K562 (cell line): Measurements from ENCODE around the gene SFXN5. TPM values are rescaled to one million over a fixed set of nuclear protein-coding genes. Genes with fewer than 3 reads are reported as not detected.

Experiments used
- ATAC-seq: fragments of 200-7000 bp; cut with Tn5 transposase; 3 replicates; pipeline ENCODE4 v1.9.1; 2020; ENCODE audit warnings: moderate library complexity
- BruUV-seq: library from RNA; stranded (reverse); fragments of 400-500 nt; replicated peaks from 2 replicates; lab custom pipeline; 2021; lab: Mats Ljungman, UMichigan
- CTCF ChIA-PET: fragments of 300-600 bp; formaldehyde crosslinking; extraction: SDS; loops from one replicate; lab custom pipeline; 2021; ENCODE audit warnings: low intra/inter-chr PET ratio; lab: Yijun Ruan, JAX
- POLR2A ChIA-PET: fragments of 300-600, 350-650 bp; sonication (Branson Sonifier 250); formaldehyde crosslinking; extraction: SDS; loops from one replicate; lab custom pipeline; 2021; ENCODE audit warnings: antibody characterized with exemption, inconsistent platforms; lab: Yijun Ruan, JAX
- DNase-seq, 4 experiments: peaks; one replicate each; pipeline versions ENCODE4 v3.0.0 to v3.0.0-alpha.2; 2011 to 2018; ENCODE audit warnings: low spot score in 3 of 4, mixed read lengths in 3 of 4; ENCODE audit errors: extremely low read depth in 1 of 4
- FAIRE-seq: peaks from 2 replicates; lab custom pipeline; 2011; peaks lifted over from hg19 to GRCh38; lab: Jason Lieb, UNC
- H2AFZ ChIP-seq: 2 replicates; pipeline ENCODE4 v1.6.0; 2011; ENCODE audit warnings: low read depth, low read length, control low read depth, inconsistent platforms
- H3K27ac ChIP-seq: fragments of 200-600 bp; 3 replicates; pipeline ENCODE4 v1.8.0; 2011; ENCODE audit warnings: low read depth, mild to moderate bottlenecking, control low read depth, inconsistent platforms, low read length, moderate library complexity, mixed read lengths; ENCODE audit errors: extremely low read depth
- H3K27me3 ChIP-seq, 2 experiments: fragments of 300-600 bp in 1 of 2; 2 replicates in 1 of 2; 3 replicates in 1 of 2; pipeline versions ENCODE4 v1.6.0 to v1.8.0; 2011; ENCODE audit warnings: inconsistent platforms in 2 of 2, low read length in 2 of 2, mild to moderate bottlenecking in 1 of 2, mixed read lengths in 1 of 2, moderate library complexity in 1 of 2; ENCODE audit not compliant: control insufficient read depth in 2 of 2, insufficient read depth in 2 of 2
- H3K36me3 ChIP-seq: fragments of 300-600 bp; 3 replicates; pipeline ENCODE4 v1.8.0; 2011; ENCODE audit warnings: mild to moderate bottlenecking, low read length, inconsistent platforms; ENCODE audit not compliant: control insufficient read depth, insufficient read depth
- H3K4me1 ChIP-seq, 2 experiments: fragments of 200-600 bp in 1 of 2; replicated peaks in 1 of 2; 2 replicates in 1 of 2; 3 replicates in 1 of 2; pipeline versions ENCODE4 v1.5.1 to v1.8.0; 2011; ENCODE audit warnings: inconsistent platforms in 2 of 2, low read length in 2 of 2, mild to moderate bottlenecking in 1 of 2, mixed read lengths in 1 of 2, moderate library complexity in 1 of 2; ENCODE audit not compliant: control insufficient read depth in 2 of 2, insufficient read depth in 2 of 2
- H3K4me2 ChIP-seq: 2 replicates; pipeline ENCODE4 v1.6.1; 2011; ENCODE audit warnings: low read length, control low read depth, inconsistent platforms, mixed read lengths; ENCODE audit not compliant: insufficient read depth
- H3K4me3 ChIP-seq: fragments of 200-600 bp; sonication (generic), shearing (Covaris generic); 2 replicates; pipeline ENCODE4 v1.5.1; 2016; ENCODE audit warnings: control low read depth, inconsistent platforms
- H3K79me2 ChIP-seq: fragments of 200-600 bp; 3 replicates; pipeline ENCODE4 v1.8.0; 2011; ENCODE audit warnings: low read length, inconsistent platforms; ENCODE audit not compliant: control insufficient read depth, insufficient read depth
- H3K9ac ChIP-seq, 2 experiments: 2 replicates each; pipeline versions ENCODE4 v1.6.0 to v1.6.1; 2011; ENCODE audit warnings: low read depth in 2 of 2, low read length in 2 of 2, control low read depth in 1 of 2, inconsistent platforms in 1 of 2, mild to moderate bottlenecking in 1 of 2, mixed read lengths in 1 of 2; ENCODE audit not compliant: insufficient read depth in 1 of 2
- H3K9me1 ChIP-seq: one replicate; pipeline ENCODE4 v1.6.0; 2011; ENCODE audit warnings: inconsistent platforms, mild to moderate bottlenecking, low read length, moderate library complexity; ENCODE audit not compliant: control insufficient read depth, insufficient read depth
- H3K9me3 ChIP-seq: replicated peaks from 2 replicates; pipeline ENCODE4 v1.5.1; 2011; ENCODE audit warnings: low read depth, low read length, inconsistent platforms; ENCODE audit not compliant: control insufficient read depth, insufficient read depth
- H4K20me1 ChIP-seq: replicated peaks from 2 replicates; pipeline ENCODE4 v1.6.1; 2011; ENCODE audit warnings: low read length, inconsistent platforms, mixed read lengths; ENCODE audit not compliant: control insufficient read depth, insufficient read depth
- DNMT1 ChIP-seq: fragments of 450-650 bp; IDR thresholded peaks from 2 replicates; pipeline ENCODE4 v1.6.1; 2016; ENCODE audit warnings: antibody characterized with exemption, mild to moderate bottlenecking
- GABPA ChIP-seq: fragments of 200-800 bp; sonication (Bioruptor generic); conservative IDR thresholded peaks from 2 replicates; pipeline ENCODE4 v1.6.1; 2016; ENCODE audit warnings: low read depth, missing genetic modification characterization, missing compliant biosample characterization
- HMG20B ChIP-seq: fragments of 250-450 bp; sonication (Bioruptor Pico); IDR thresholded peaks from 2 replicates; pipeline ENCODE4 v1.5.0; 2021; ENCODE audit warnings: mild to moderate bottlenecking
- LCOR ChIP-seq: sonication (generic); formaldehyde crosslinking; IDR thresholded peaks from 2 replicates; pipeline ENCODE4 v1.8.0; 2022; ENCODE audit warnings: mild to moderate bottlenecking, missing genetic modification reagents
- PML ChIP-seq: IDR thresholded peaks from 2 replicates; pipeline ENCODE4 v1.6.1; 2012; ENCODE audit warnings: low read length, inconsistent platforms
- POLR2AphosphoS2 ChIP-seq: IDR thresholded peaks from 2 replicates; pipeline ENCODE4 v1.6.1; 2012; ENCODE audit warnings: low read length, improper control_type of control experiment
- RBM25 ChIP-seq: fragments of 200-400 bp; formaldehyde crosslinking; IDR thresholded peaks from 2 replicates; pipeline ENCODE4 v1.6.1; 2018; ENCODE audit warnings: low read length, low read depth, moderate library complexity; ENCODE audit not compliant: severe bottlenecking
- SAP30 ChIP-seq: fragments of 200-600 bp; sonication (generic); IDR thresholded peaks from 2 replicates; pipeline ENCODE4 v1.6.1; 2012; ENCODE audit warnings: borderline replicate concordance, low read depth, mild to moderate bottlenecking, moderate library complexity, low read length, control low read depth, inconsistent platforms; ENCODE audit not compliant: insufficient read depth, poor library complexity, severe bottlenecking
- SIN3B ChIP-seq: fragments of 450-650 bp; IDR thresholded peaks from 2 replicates; pipeline ENCODE4 v1.6.1; 2017; ENCODE audit warnings: low read depth, mild to moderate bottlenecking, moderate library complexity
- SMAD2 ChIP-seq: fragments of 150-350 bp; IDR thresholded peaks from 2 replicates; pipeline ENCODE4 v1.6.1; 2014; ENCODE audit warnings: low read depth, mild to moderate bottlenecking, low read length
- SMARCA4 ChIP-seq: fragments of 450-650 bp; IDR thresholded peaks from 2 replicates; pipeline ENCODE4 v1.6.1; 2016
- SRSF9 ChIP-seq: fragments of 200-400 bp; formaldehyde crosslinking; IDR thresholded peaks from 2 replicates; pipeline ENCODE4 v1.6.1; 2017; ENCODE audit warnings: low read depth, low read length, borderline replicate concordance
- TAL1 ChIP-seq: fragments of 450-650 bp; IDR thresholded peaks from 2 replicates; pipeline ENCODE4 v1.6.1; 2016; ENCODE audit warnings: mild to moderate bottlenecking
- TCF3 ChIP-seq: sonication (generic); formaldehyde crosslinking; IDR thresholded peaks from 2 replicates; pipeline ENCODE4 v1.4.0; 2020; ENCODE audit warnings: mild to moderate bottlenecking, missing genetic modification reagents
- TSC22D4 ChIP-seq: fragments of 450-650 bp; IDR thresholded peaks from 2 replicates; pipeline ENCODE4 v1.6.1; 2016; ENCODE audit warnings: missing genetic modification characterization, missing biosample characterization, control low read depth
- YY1 ChIP-seq, 3 experiments: IDR thresholded peaks; 2 replicates each; pipeline ENCODE4 v1.6.1; 2011; ENCODE audit warnings: low read length in 2 of 3, mild to moderate bottlenecking in 2 of 3, moderate library complexity in 2 of 3, borderline replicate concordance in 1 of 3, control low read depth in 1 of 3, low read depth in 1 of 3; ENCODE audit not compliant: insufficient read depth in 3 of 3, insufficient replicate concordance in 2 of 3, control insufficient read depth in 1 of 3, insufficient read length in 1 of 3; ENCODE audit errors: extremely low read depth in 1 of 3
- ZFP36 ChIP-seq: fragments of 150-350 bp; IDR thresholded peaks from 2 replicates; pipeline ENCODE4 v1.6.1; 2018; ENCODE audit warnings: low read length, low read depth; ENCODE audit not compliant: partially characterized antibody
- WGBS: fragments of 100-300 bp; shearing (Covaris generic); methylation state at CpG from one replicate; pipeline ENCODE4 v1.1.6; 2016; ENCODE audit warnings: low coverage, mixed read lengths; ENCODE audit not compliant: insufficient coverage; ENCODE audit errors: missing lambda C conversion rate; 5-methylcytosine and 5-hydroxymethylcytosine counted together
- in situ Hi-C: fragments of 300-500 bp; cut with MboI; formaldehyde crosslinking; loops from 4 replicates; pipeline ENCODE4 v1.15.0; 2018; ENCODE audit warnings: inconsistent platforms, mixed read lengths
- intact Hi-C: fragments of 100-400 bp; cut with micrococcal nuclease; formaldehyde crosslinking; loops from 2 replicates; pipeline ENCODE4 v1.14.2; 2022
- polyA plus RNA-seq, 8 experiments: library from polyadenylated mRNA; depleted of rRNA in 4 of 8; stranded (reverse) in 5 of 8; unstranded in 3 of 8; fragments of >200 nt; fragmentation: Nextera tagmentation in 2 of 8; fragmentation: Illumina TruSeq in 1 of 8; extraction: Ambion mirVana in 2 of 8; extraction: Trizol in 1 of 8; gene quantifications; 2 replicates each; pipeline versions ENCODE4 v1.2.1 to v1.2.3, GENCODE V29; 2011 to 2014; ENCODE audit warnings: inconsistent platforms in 1 of 8, missing spikeins in 1 of 8
- total RNA-seq, 7 experiments: library from RNA; depleted of rRNA in 6 of 7; stranded (reverse); fragments of >200 nt in 6 of 7; fragmentation: Illumina TruSeq in 2 of 7; extraction: Trizol in 2 of 7; gene quantifications; 2 replicates each; pipeline versions ENCODE4 v1.2.1 to v1.2.3, GENCODE V29; 2011 to 2021; ENCODE audit warnings: low replicate concordance in 1 of 7
- TF ChIP-seq, protein P1 (sequence below): fragments of 450-650 bp; IDR thresholded peaks from 2 replicates; pipeline ENCODE4 v1.6.1; 2016; ENCODE audit warnings: antibody characterized with exemption
- TF ChIP-seq, protein P2 (sequence below): fragments of 200-800 bp; sonication (Bioruptor generic); IDR thresholded peaks from 2 replicates; pipeline ENCODE4 v1.6.1; 2017; ENCODE audit warnings: missing genetic modification characterization, missing compliant biosample characterization

Gene SFXN5
- total and polyA plus RNA-seq, 9 of the 15 experiments (the other 6 are each of a cell fraction or from before 2014, with no cell fraction given), result 8.3 to 22.6 (median 16.0) TPM

DNA sequence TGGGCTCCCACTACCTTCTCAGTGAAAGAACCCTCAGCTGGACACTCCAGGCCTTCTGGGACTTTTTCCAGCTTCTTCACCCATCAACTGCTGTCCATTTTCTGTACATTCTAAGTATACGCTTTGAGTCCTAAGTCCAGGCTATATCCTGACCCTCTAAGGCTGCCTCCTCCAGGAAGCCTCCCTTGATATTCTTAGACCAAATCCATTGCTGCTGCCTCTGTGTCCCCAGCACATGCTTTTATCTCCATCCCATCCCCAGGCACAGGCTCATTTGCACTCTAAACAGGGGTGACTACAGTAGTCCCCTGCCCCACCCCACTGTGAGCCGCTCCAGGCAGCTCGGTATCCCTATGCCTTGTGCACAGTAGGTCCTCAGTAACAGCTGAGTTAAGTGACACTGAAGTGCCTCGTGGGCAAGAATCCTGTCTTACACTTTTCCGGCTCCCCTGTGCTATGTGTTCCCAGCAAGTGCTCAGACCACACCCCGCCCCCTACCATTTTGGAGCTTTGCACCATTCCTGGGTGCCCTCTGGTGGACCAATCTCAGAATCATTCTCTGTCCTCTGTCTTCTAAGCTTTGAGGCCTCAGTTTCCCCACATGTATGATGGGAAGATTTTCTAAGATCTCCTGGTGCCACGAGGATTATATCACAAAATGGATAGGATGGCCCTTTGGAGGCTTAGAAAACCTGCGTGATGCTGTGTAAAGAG lies 119.2 kb downstream of the SFXN5 start:
- Histone ChIP-seq H3K9me3 (no peaks in the 10 kb centered on the region), H3K4me1 (peaks cover 0 to 8% of the 10 kb centered on the region in 2 experiments; a peak in 1 of 5 replicates), H3K4me2 (no peak overlapping the region), H3K27me3 (no peaks in the 10 kb centered on the region), H3K9ac (no peak overlapping the region), H3K36me3 (no peaks in the 10 kb centered on the region), H3K4me3 (no peak overlapping the region), H4K20me1 (peaks cover 3% of the 10 kb centered on the region; the same call in 1 of the 2 replicates), H3K79me2 (no peaks in the 10 kb centered on the region), H2AFZ (no peak overlapping the region), H3K9me1 (no peaks in the 10 kb centered on the region), H3K27ac (no peak overlapping the region)
- FAIRE-seq (no peak), ATAC-seq (0 out of 3 replicates have a peak, but pooled peaks have one; percentile 31), DNase-seq (peak in 2 of 4 experiments; percentile 38 to 43)
- intact Hi-C loops, result no loop called here
- ChIA-PET POLR2A (no interaction called here), CTCF (no interaction called here)
- 67% methylated on average over 7 of the region's 8 CpGs for WGBS
- in situ Hi-C loops, result no loop called here
- BruUV-seq, result no TSS peak
- TF ChIP-seq, protein P1, sequence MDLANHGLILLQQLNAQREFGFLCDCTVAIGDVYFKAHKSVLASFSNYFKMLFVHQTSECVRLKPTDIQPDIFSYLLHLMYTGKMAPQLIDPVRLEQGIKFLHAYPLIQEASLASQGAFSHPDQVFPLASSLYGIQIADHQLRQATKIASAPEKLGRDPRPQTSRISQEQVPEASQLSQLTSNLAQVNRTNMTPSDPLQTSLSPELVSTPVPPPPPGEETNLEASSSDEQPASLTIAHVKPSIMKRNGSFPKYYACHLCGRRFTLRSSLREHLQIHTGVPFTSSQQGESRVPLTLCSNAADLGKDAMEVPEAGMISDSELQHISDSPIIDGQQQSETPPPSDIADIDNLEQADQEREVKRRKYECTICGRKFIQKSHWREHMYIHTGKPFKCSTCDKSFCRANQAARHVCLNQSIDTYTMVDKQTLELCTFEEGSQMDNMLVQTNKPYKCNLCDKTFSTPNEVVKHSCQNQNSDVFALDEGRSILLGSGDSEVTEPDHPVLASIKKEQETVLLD, result no peak
- peak; percentile 12 for TF ChIP-seq RBM25
- TF ChIP-seq LCOR (CRISPR knock-in tag), result no peak
- TF ChIP-seq SAP30, result no peak
- TF ChIP-seq, protein P2, sequence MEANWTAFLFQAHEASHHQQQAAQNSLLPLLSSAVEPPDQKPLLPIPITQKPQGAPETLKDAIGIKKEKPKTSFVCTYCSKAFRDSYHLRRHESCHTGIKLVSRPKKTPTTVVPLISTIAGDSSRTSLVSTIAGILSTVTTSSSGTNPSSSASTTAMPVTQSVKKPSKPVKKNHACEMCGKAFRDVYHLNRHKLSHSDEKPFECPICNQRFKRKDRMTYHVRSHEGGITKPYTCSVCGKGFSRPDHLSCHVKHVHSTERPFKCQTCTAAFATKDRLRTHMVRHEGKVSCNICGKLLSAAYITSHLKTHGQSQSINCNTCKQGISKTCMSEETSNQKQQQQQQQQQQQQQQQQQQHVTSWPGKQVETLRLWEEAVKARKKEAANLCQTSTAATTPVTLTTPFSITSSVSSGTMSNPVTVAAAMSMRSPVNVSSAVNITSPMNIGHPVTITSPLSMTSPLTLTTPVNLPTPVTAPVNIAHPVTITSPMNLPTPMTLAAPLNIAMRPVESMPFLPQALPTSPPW, result no peak
- no peak for TF ChIP-seq SMAD2
- TF ChIP-seq HMG20B (CRISPR knock-in tag), result no peak
- no peak for TF ChIP-seq POLR2AphosphoS2
- TF ChIP-seq YY1 (IDR thresholded peaks at IDR 0.05; ENCODE audit: borderline replicate concordance in 1 of 3, control insufficient read depth in 1 of 3, extremely low read depth in 1 of 3, insufficient read depth in 3 of 3, insufficient read length in 1 of 3, insufficient replicate concordance in 2 of 3, low read depth in 1 of 3, low read length in 2 of 3), result no peak
- no peak for TF ChIP-seq DNMT1
- TF ChIP-seq ZFP36, result peak; percentile 93
- TF ChIP-seq GABPA (tag), result no peak
- TF ChIP-seq SIN3B, result no peak
- TF ChIP-seq SMARCA4, result no peak
- no peak for TF ChIP-seq TAL1
- no peak for TF ChIP-seq PML
- TF ChIP-seq TSC22D4 (tag), result no peak
- no peak for TF ChIP-seq SRSF9
- TF ChIP-seq TCF3, result no peak
